GM19397 (cell line): ENCODE data around the gene C15orf39.

ENCODE experiments used
- ATAC-seq: cut with Tn5 transposase; IDR thresholded peaks from one replicate; pipeline ENCODE4 v1.9.1; 2021; ENCODE audit warnings: mild to moderate bottlenecking, moderate library complexity; ENCODE audit not compliant: unreplicated experiment

Gene C15orf39

DNA sequence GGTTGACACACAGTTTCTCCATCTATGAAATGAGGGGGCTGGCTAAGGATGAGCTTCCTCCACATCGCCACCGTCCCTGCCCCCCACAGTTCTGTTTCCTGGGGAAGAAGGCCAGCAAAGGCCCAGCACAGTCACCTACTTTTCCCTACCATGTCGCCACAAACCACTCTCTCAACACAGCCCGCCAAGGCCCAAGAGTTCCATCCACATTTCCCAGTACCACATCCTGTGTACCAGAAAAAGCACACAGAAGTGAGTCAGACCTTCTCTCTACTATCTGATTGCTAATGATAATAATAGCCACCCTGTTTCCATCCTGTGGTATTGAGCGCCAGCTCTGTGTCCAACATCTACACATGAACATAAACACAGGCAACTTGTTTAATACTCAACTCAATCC, 30.3 kb upstream of the C15orf39 start:
- ATAC-seq, result no peak

DNA sequence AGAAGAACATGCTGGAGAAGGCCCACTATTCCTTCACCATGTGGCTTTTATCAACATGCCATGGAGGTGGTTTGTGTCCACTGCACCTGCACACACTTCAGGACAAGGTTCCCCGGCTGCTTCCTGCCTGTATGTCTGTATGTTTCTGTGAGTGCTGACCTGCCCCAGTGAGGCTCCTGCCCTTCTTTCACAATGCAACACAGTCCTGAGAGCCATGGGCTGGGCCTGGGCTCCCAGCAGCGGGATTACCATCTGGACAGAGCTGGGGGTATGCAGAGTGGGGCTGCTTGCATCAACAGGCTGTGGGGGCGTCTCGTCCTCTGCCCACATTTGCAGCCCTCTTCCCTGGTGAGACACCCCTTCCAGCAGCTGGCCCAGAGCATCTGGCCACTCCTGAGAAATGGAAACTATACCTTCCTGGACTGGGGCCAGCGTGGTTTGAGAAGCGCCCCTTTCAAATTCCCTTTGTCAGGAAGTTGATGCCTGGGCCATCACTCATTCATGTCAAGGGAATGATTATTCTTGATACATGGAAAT, 29.3 kb upstream of the C15orf39 start:
- ATAC-seq, result no peak

DNA sequence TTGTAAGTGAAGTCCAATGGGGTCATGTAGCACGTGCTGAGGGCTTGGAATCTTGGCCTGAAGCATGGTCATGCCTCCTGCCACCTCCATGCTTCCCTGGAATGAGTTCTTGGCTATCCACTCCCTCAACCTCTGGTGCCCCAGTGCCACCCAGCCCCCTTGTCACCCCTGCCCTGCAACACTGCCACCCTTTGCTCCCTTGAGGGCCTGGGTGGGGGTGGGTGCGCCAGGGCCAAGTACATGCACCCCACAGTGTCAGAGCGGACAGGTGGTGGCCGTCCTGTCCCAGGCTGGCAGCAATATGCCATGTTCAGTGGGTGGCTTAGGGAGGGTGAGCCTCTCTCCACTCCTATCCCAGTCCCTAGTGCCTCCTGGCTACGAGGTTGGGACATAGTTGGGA, 27.6 kb upstream of the C15orf39 start:
- no peak for ATAC-seq

DNA sequence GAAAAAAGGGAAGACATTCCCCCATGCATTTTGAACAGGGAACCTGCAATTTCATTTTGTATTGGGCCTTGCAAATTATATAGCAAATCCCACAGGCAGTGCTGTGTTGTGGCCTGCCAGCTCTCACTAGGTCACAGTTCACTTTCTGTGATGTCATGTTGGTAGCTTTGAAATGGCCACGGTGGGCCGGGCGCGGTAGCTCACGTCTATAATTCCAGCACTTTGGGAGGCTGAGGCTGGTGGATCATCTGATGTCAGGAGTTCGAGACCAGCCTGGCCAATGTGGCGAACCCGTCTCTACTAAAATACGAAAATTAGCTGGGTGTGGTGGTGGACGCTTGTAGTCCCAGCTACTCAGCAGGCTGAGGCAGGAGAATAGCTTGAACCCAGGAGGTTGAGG, 27.0 kb upstream of the C15orf39 start:
- no peak for ATAC-seq

DNA sequence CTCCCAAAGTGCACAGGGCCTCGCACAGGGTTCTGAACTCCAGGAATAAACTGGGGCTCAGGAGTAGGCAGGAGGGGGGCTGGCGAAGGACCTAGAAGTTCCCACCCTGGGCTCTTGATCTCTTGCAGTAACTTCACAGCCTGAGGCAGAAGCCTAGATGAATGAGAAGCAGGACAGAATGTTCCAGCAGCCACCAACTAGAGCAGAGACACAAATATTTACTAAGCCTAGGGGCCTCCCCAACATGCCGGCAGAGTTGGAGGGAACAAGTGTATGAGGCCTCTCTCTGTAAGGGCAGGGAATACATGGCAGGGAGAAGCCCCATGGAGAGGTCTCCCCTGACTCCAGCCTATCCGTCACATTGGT, 25.3 kb upstream of the C15orf39 start:
- ATAC-seq, result no peak

DNA sequence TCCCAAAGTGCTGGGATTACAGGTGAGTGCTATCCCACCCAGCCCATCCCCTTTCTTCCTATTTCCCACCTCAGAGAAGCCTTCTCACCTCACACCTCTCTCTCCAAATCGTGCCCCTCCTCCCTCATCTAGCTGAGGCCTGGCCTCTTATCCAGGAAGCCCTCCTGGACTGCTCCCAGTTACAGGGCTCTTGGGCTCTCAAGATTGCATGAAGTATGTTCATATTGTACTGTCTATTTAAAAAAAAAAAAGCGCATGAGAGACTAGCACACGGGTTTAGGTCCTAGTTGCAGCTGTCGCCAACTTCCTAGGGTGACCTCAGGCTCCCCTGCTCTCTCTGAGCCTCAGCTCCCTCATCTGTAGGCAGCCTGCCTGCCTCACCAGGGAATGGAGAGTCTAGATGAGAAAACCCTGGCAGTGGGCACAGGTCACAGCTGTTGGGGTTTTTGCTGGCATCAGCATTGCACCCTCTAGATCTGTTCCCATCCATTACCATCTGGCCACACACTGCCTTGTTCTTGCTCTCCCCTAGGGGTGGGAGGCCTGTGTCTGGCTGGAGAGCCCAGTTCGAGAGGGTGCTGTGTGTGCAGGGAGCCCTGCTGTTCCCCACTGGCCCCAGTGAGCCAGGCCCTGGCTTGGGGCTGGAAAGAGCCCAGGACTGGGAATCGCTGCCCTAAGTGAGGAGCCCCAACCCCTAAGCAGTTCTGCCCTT, 24.2 kb upstream of the C15orf39 start:
- ATAC-seq, result no peak

GRCh38 chr15:75178171-75178937, 23.3 kb upstream of the C15orf39 start:
- no peak for ATAC-seq

DNA sequence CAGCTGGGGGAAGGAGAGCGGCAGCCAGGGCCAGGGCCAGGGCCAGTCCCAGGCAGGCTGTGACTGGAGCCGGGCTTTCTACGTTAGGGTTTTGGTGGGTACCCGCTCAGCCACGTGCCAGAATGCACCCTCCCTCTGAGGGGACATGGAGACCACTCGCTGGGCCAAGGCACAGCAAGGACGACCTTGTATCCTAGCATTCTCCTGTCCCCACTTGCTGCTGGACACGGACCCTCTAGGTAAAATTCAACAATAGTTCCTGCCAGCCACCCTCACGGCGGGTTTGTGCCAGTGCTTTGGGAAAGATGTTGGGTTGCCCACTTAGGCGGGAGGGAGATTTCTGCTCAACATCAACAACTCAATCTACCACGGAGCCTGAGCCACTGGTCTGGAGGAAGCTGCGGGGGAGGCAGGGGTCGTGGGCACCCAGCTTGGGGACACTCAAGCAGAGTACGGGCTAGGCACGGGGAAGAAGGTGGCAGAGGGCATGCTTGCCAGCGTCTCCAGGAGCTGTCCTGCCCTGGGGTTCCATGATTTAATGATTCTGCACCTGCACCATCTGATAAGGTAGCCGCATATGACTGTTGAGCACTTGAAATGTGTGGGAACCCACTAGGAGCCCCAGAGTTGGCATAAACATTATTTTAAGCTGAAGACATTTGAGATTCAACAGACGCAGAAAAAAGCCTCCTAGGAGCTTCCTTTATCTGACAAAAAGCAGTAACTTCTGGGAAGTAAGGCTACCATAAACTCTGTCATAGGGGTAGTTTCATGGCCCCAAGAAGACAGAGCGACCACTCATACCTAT, 22.5 kb upstream of the C15orf39 start:
- ATAC-seq, result no peak

DNA sequence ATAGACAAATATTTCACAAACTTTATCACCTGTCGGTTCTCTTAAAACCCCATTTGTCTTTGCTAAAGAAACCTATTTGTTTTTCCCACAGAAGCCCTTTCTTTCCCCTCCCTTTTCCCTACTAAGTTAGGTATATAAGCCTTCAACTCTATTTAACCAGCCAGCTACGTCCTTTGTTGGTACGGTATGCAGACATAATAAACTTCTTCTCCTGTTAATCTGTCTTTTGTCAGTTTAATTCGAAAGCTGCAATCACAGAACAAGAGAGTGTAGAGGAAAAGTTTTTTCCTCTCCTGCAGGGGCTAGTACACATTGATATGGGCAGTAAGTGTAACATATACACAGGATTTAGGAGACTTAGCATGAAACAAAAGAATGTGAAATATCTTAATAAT, 21.9 kb upstream of the C15orf39 start:
- no peak for ATAC-seq

- ATAC-seq, result no peak
Observed at GRCh38 chr15:75181780-75182179, 19.9 kb upstream of the C15orf39 start.

- ATAC-seq, result no peak
Observed at GRCh38 chr15:75182187-75183131, 19.2 kb upstream of the C15orf39 start.

DNA sequence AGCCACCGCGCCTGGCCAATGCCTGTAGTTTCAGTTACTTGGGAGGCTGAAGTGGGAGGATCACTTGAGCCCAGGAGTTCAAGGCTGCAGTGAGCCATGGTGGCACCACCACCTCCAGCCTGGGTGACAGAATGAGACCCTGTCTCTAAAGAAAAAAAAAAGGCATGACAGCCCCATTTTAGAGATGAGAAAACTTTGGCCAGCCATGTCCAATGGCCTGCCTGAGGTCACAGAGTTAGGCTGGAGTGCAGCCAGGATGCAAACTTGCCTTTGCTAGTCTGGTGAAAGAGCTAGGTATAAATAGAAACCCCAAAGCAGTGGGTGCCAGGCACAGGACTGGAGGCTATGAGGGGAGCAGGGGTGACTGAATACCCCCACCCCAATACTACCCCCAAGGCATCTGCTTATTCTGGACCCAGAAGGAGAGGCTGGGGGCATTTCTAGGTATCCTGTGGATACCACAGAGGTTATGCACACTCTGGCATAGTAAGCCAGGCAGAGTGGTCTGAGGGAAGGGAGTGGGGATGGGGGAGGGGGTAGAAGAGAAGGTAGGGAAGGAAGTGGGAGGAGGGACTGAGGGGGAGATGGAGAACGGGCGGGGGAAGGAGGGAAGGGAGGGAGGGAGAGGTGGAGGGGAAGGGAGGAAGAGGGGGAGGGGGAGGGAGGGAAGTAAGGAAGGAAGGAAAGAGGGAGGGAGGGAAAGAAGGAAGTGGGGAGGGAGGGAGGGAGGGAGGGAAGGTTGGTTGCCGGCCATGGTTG, 16.2 kb upstream of the C15orf39 start:
- ATAC-seq, result no peak

DNA sequence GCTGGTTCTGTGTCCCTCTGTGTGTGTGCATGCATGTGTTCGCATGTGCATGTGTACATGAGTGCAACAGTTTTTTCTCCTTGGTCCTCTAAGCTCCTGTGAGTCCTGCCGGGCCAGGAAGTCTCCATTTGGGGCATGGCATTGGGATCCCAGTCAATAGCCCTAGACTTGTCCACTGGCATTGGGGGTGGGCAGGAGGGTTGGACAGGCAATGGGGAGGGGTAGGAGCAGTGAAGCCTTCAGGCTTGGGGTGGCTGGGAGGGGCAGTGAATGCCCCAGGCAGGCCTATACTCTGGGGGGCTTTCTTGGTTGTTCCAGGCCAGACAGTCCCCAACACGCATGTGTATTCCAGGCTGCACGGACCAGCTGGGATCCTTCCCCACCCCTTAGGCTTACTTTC, 15.6 kb upstream of the C15orf39 start:
- no peak for ATAC-seq

DNA sequence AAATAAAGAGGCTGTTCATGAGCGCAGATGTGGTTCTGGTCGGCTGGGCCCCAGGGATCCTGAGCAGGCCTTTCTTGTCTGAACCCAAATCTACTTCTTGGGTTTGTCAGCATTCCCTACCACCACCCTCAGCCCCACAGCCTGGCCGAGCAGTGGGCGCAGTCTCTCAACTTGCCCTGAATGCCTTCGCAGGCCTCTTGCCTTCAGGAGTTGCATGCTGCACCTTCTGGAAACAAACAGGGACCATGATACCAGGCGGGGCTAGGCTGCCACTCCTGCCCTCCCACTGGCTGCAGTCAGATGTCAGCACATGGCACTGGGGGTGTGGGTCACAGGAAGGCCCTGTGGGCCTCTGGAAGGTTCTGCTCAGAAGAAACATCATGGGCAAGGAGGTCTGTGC, 13.2 kb upstream of the C15orf39 start:
- no peak for ATAC-seq

- no peak for ATAC-seq
Observed at GRCh38 chr15:75191235-75191634, 10.4 kb upstream of the C15orf39 start.

DNA sequence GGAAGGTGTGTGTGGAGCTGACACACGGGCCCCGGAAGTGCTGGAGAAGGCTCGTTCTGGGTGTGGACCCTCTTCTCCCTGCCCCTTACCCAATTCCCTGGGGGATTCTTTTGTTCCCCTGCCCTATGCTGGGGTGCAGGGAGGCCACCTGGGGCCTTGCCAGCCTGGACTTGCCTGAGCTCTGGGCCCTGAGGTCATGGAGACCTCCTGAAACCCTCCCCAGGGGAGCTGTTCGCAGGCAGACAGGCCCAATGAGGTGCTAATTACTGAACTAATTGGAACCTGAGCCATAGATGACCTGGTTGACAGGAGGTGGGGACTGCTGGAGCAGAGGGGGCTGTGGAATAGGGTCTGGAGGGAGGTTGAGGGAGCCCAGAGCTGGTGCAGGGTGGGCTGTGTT, 9.4 kb upstream of the C15orf39 start:
- no peak for ATAC-seq

GRCh38 chr15:75193272-75193671, 8.4 kb upstream of the C15orf39 start:
- no peak for ATAC-seq

GRCh38 chr15:75193976-75194375, 7.7 kb upstream of the C15orf39 start:
- no peak for ATAC-seq

- ATAC-seq, result no peak
Observed at GRCh38 chr15:75194397-75194796, 7.3 kb upstream of the C15orf39 start.
